HG03175 (cell line): ENCODE data around the gene IL17RC.
A peak's percentile ranks its signal among the peaks of the same experiment; 100 is the strongest.

Experiments
- ATAC-seq: cut with Tn5 transposase; IDR thresholded peaks from one replicate; pipeline ENCODE4 v1.9.1; 2021; ENCODE audit warnings: mild to moderate bottlenecking, moderate library complexity; ENCODE audit not compliant: unreplicated experiment

IL17RC gene

GRCh38 chr3:9942934-9943690 is 26.2 kb downstream of the IL17RC start:
- no peak for ATAC-seq

DNA sequence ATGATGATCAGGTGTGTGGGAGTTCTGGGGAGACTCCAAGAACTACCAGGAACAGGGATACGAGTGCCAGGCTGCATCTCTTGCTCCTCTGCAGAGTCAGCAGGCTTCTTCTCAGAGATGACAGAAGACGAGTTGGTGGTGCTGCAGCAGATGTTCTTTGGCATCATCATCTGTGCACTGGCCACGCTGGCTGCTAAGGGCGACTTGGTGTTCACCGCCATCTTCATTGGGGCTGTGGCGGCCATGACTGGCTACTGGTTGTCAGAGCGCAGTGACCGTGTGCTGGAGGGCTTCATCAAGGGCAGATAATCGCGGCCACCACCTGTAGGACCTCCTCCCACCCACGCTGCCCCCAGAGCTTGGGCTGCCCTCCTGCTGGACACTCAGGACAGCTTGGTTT is 27.4 kb downstream of the IL17RC start:
- ATAC-seq = no peak

- ATAC-seq = no peak
These were observed 28.5 kb downstream of the IL17RC start for GRCh38 chr3:9945358-9945757.

- peak; percentile 72 for ATAC-seq
These were observed 29.5 kb downstream of the IL17RC start for GRCh38 chr3:9946112-9947024.

DNA sequence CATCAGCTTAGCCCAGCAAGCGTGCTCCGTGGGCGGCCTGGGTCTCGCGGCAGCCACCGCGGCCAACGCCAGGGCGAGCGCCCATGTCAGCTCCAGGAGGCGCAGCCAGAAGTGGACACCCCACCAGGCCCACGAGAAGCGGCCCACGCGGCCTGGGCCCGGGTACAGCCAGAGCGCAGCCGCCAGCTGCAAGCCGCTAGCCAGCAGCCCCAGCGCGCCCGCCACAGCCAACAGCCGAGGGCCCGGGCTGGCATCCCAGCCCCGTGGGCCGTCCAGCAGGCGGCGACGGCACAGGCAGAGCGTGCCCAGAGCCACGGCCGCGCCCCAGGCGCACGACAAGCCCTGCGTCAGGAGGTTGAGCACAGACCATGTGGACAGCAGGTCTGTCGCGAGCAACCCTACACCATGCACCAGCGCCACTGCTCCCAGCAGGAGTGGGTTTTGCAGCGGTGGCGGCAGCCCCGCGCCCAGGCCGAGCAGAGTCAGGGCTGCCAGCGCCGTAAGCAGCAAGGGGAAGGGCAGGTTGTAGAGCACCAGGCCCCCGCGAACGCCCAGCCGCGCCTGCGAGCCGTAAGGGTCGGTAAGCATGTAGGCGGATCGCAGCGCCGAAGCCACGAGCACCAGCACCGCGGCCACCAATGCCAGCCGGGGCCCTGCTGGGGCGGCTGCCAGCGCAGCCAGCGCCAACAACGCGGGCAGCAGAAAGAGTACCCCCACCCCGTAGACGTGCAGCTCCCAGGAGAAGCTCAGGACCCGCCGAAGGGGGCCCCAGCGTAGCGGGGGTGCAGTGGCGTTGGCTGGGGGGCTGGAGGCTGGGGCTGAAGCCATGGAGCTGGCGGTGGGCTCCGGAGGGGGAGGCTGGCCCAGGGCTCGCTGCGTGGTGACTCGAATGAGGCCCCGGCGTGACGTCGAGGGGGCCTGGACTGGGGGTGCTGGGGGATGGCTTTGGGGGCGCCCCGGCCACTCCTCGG is 30.4 kb downstream of the IL17RC start:
- no peak for ATAC-seq

DNA sequence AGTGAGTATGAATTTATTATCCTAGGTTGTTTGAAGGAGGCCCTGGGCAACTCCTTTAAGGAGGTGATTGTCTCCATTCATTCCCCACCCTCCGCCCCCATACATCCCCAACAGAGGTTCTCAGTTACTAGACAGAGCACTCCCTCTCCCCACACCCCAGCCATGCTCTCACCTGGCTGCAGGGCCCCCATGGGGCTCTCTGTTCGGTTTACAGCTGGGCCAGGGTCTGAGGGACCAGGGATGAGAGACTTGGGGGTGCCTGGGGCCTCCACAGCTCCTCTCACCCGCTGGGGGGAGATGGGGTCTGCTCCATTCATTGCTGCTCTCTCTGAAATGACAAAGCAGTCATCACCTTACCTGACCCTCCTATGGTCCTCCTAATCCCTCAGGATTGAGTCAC is 31.7 kb downstream of the IL17RC start:
- ATAC-seq = no peak

- no peak for ATAC-seq
These were observed 32.2 kb downstream of the IL17RC start for GRCh38 chr3:9949115-9949514.

DNA sequence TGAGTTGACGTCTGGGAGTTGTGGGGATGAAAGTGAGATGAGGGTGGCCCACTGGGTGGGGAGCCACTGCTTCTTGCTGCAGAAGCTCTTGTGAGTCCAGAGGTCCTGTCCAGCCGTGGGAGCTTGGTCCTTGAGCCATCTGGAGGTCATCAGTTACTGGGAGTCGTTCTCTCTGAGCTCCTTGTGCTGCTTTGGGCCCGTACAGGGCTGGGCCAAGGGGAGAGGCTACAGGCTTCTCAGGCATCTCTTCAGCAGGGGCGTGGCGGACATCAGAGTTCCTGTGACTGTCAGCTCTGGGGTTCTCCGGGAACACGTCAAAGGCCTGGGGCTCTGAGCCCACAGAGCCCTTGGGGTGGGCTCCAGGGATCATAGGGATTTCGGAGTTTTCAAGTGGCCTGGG is 32.7 kb downstream of the IL17RC start:
- no peak for ATAC-seq

GRCh38 chr3:9951126-9951525 is 34.2 kb downstream of the IL17RC start:
- peak; percentile 10 for ATAC-seq

- ATAC-seq = peak; percentile 11
These were observed 34.7 kb downstream of the IL17RC start for GRCh38 chr3:9951598-9951961.

DNA sequence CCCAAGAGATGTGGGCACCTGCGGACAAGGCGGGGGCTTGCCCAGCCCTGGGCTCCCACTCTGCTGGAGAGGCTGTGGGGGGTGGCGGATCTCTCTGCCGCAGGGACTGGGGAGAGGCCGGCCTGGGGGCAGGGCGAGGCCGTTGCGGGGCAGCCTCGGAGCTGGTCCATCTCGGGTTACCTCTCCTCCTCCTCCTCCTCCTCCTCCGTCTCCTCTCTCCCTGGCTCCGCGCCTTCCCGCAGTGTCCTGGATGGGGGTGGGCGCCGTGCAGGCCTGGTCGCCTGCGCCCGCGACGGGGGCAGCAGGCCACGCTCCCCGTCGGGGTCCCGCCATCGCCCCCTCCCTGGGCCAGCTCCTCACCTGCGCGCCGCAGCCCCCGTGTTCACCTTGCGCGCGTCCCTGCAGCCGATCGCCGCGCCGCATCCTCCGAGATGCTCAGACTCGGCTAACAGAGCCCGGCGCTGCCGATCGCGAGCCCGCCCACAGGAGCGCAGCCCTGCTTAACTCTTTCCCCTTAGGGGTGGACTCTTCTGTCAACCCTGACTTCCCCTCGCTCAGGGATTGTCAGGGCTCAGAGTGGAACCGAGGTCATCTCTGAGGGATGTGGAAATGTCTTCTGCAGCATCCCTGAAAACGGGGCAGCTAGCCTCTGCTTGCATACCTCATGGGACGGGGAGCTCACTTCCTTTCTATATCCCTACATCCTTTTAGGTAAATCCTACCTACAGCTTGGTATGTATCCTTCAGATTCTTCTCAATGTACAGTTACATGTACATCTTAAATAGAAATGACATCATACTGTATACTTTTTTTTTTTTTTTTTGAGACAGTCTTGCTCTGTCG is 35.3 kb downstream of the IL17RC start, which contains the start of gene PRRT3:
TSS of gene PRRT3 (minus strand) at position 447 of the 844 bp plus-strand sequence. CDS start 2,293 bp downstream, outside the sequence.
- peak; percentile 77 for ATAC-seq

GRCh38 chr3:9955067-9955502 is 38.2 kb downstream of the IL17RC start:
- ATAC-seq = no peak

GRCh38 chr3:9955611-9956352 is 38.9 kb downstream of the IL17RC start:
- ATAC-seq = no peak

GRCh38 chr3:9957214-9957613 is 40.3 kb downstream of the IL17RC start:
- ATAC-seq = no peak

- no peak for ATAC-seq
These were observed 48.4 kb downstream of the IL17RC start for GRCh38 chr3:9965200-9965875.

- ATAC-seq = no peak
These were observed 49.9 kb downstream of the IL17RC start for GRCh38 chr3:9966841-9967240.

GRCh38 chr3:9969632-9970019 is 52.7 kb downstream of the IL17RC start:
- no peak for ATAC-seq

GRCh38 chr3:9970020-9970652 is 53.2 kb downstream of the IL17RC start:
- no peak for ATAC-seq
